Measurements from ENCODE around the gene ZNF793. TPM values are rescaled to one million over a fixed set of nuclear protein-coding genes. Genes with fewer than 3 reads are reported as not detected.

ZNF793 gene
- total RNA-seq, 4 donors from 2014 or later = 1.2 to 3.5 (median 1.3) TPM

DNA sequence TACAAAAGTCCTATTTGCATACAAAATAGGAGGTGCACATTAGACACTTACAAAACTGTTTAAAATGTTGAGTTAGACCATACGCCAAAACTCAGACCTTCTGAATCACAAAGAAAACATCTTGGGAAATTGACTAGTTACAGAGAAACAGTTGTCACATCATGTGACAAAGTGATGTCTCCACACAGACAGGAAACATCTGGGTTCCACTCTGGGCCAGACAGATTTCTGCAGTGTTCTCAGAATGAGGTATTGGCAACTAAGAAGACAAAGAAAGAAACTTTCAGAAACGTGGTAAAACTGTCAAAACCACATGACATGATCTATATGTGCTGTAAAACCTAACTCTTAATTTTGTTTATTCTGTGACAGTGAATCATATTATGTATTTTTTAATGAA, 6.7 kb downstream of the ZNF793 start:
- no peak for DNase-seq (ENCODE audit: low spot score)
- ATAC-seq (ENCODE audit: low FRiP score) = no peak
- TF ChIP-seq, protein P1, sequence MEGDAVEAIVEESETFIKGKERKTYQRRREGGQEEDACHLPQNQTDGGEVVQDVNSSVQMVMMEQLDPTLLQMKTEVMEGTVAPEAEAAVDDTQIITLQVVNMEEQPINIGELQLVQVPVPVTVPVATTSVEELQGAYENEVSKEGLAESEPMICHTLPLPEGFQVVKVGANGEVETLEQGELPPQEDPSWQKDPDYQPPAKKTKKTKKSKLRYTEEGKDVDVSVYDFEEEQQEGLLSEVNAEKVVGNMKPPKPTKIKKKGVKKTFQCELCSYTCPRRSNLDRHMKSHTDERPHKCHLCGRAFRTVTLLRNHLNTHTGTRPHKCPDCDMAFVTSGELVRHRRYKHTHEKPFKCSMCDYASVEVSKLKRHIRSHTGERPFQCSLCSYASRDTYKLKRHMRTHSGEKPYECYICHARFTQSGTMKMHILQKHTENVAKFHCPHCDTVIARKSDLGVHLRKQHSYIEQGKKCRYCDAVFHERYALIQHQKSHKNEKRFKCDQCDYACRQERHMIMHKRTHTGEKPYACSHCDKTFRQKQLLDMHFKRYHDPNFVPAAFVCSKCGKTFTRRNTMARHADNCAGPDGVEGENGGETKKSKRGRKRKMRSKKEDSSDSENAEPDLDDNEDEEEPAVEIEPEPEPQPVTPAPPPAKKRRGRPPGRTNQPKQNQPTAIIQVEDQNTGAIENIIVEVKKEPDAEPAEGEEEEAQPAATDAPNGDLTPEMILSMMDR (IDR thresholded peaks at IDR 0.05) = no peak

DNA sequence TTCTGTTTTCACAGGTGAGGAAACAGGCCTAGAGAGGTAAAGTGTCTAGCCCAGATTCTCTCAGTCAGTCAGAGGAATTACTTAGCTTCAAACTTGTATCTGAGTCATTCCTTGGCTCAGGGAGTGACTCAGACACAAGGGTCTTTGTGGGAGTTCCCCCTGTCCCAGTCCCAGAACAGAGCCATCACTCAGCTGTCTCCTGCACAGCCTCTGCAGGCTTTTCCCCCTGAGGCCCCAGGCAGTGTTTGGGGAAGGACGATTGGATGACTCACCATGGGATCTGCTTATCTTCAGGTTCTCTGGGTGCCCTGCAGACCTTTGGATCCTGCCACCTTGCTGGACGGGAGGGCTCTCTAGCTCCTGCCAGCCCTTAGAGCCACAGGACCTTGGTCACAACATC, 13.2 kb downstream of the ZNF793 start:
- DNase-seq (ENCODE audit: low spot score) = no peak
- ATAC-seq (ENCODE audit: low FRiP score) = no peak
- TF ChIP-seq, protein P1 (IDR thresholded peaks at IDR 0.05) = no peak

DNA sequence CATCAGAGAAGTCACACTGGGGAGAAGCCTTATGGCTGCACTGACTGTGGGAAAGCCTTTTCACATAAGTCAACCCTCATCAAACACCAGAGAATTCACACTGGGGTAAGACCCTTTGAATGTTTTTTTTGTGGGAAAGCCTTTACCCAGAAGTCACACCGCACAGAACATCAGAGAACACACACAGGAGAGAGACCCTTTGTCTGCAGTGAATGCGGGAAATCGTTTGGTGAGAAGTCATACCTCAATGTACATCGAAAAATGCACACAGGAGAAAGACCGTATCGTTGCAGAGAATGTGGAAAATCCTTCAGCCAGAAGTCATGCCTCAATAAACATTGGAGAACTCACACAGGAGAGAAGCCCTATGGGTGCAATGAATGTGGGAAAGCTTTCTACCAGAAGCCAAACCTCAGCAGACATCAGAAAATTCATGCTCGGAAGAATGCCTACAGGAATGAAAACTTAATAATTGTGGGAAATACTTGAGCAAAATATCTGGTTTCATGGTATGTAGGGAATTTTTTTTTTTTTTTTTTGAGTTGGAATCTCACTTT, 30.7 kb downstream of the ZNF793 start:
- DNase-seq (ENCODE audit: low spot score) = no peak
- TF ChIP-seq, protein P1 (IDR thresholded peaks at IDR 0.05) = no peak
- no peak for ATAC-seq (ENCODE audit: low FRiP score)

DNA sequence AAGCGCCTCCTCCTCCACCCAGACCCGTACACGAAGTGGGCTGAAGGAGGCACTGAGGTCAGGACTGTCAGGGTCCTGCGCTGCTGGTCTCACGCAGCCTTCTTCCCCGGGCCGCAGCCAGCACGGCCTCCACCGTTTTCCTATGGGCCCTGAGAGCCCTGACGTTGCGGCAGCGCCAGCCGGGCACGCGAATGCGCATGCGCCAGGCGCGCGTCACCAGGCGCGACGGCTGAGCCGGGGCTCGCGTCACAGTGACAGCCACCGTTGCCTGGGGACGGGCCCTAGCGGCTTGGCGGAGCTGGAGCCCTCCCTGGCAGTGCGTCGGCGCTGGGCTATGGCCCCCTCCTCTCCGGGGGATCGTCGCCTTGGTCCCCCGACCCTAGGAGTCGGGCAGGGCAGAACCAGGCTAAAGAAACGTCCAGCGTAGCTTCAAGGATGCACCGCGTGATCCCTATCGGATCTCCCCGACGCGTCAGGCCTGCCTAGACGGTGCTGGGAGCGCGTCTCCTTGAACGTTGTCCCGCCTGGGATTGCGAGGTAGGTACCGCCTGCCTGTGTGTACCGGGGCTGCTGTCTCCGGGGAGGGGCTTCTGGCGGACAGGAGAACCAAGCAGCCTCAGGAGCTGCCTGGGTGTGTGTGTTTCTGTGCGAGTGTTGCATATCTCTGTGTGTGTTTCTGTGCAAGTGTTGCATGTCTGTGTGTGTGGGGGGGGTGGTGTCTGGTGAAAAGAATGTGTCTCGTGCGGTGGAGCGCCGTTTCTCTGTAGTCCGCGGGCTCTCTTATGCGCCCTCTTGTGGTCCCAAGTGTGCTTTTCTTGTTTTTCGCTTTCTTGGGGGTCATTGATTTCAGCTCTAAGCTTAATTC, 44.6 kb downstream of the ZNF793 start:
- TF ChIP-seq, protein P1 (IDR thresholded peaks at IDR 0.05) = no peak
- ATAC-seq (ENCODE audit: low FRiP score) = no peak
- no peak for DNase-seq (ENCODE audit: low spot score)

DNA sequence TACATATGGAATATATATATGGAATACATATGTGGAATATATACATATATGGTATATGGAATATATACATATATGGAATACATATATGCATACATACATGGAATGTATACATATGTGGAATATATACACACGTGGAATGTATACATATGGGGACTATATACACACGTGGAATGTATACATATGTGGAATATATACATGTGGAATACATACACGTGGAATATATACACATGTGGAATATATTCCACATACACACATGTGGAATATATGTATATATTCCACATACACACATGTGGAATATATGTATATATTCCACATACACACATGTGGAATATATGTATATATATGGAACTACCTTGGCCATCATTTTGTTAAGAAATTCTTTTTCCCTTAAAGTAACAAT, 56.8 kb downstream of the ZNF793 start:
- no peak for ATAC-seq (ENCODE audit: low FRiP score)
- TF ChIP-seq, protein P1 (IDR thresholded peaks at IDR 0.05) = no peak
- no peak for DNase-seq (ENCODE audit: low spot score)

DNA sequence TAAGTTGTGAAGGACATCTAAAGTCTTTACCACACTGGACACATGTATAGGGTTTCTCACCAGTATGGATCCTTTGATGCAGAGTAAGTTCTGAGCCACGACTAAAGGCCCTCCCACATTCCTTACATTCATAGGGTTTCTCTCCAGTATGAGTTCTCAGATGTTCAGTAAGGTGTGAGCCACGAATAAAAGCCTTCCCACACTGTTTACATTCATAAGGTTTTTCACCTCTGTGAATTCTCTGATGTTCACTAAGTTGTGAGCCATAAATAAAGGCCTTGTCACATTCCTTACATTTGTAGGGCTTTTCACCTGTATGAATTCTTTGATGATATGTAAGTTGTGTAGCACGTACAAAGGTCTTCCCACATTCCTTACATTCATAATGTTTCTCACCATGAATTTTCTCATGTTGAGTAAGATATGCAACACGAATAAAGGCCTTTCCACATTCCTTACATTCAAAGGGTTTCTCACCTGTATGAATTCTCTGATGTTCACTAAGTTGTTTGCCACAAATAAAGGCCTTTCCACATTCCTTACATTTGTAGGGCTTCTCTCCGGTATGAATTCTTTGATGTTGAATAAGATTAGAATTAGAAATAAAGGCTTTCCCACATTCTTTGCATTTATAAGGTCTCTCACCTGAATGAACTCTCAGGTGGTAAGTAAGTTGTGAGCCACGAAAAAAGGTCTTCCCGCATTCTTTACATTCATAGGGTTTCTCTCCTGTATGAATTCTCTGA, 58.1 kb downstream of the ZNF793 start:
- ATAC-seq (ENCODE audit: low FRiP score) = no peak
- DNase-seq (ENCODE audit: low spot score) = no peak

More for the DNA sequence above, 58.1 kb downstream of the ZNF793 start:
- TF ChIP-seq, protein P1 (IDR thresholded peaks at IDR 0.05) = no peak

Data from omental fat pad (tissue), 4 donors.